Myocyte (in vitro differentiated cells): Measurements from ENCODE around the gene SLC8A2. TPM values are rescaled to one million over a fixed set of nuclear protein-coding genes. Genes with fewer than 3 reads are reported as not detected.

Source experiments
- DNase-seq: peaks from one replicate; pipeline ENCODE4 v3.0.0-alpha.2; 2012; ENCODE audit warnings: low read depth
- polyA plus RNA-seq: library from polyadenylated mRNA; unstranded; fragments of >200 nt; gene quantifications from one replicate; pipeline ENCODE4 v1.2.1, GENCODE V29; 2012; ENCODE audit warnings: missing spikeins
- total RNA-seq: library from RNA; depleted of rRNA; stranded (reverse); fragments of >200 nt; gene quantifications from 2 replicates; pipeline ENCODE4 v1.2.3, GENCODE V29; 2014

SLC8A2 gene, protein sequence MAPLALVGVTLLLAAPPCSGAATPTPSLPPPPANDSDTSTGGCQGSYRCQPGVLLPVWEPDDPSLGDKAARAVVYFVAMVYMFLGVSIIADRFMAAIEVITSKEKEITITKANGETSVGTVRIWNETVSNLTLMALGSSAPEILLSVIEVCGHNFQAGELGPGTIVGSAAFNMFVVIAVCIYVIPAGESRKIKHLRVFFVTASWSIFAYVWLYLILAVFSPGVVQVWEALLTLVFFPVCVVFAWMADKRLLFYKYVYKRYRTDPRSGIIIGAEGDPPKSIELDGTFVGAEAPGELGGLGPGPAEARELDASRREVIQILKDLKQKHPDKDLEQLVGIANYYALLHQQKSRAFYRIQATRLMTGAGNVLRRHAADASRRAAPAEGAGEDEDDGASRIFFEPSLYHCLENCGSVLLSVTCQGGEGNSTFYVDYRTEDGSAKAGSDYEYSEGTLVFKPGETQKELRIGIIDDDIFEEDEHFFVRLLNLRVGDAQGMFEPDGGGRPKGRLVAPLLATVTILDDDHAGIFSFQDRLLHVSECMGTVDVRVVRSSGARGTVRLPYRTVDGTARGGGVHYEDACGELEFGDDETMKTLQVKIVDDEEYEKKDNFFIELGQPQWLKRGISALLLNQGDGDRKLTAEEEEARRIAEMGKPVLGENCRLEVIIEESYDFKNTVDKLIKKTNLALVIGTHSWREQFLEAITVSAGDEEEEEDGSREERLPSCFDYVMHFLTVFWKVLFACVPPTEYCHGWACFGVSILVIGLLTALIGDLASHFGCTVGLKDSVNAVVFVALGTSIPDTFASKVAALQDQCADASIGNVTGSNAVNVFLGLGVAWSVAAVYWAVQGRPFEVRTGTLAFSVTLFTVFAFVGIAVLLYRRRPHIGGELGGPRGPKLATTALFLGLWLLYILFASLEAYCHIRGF
- not detected in 2 replicates for total RNA-seq
- polyA plus RNA-seq, result 0.08 TPM

DNA sequence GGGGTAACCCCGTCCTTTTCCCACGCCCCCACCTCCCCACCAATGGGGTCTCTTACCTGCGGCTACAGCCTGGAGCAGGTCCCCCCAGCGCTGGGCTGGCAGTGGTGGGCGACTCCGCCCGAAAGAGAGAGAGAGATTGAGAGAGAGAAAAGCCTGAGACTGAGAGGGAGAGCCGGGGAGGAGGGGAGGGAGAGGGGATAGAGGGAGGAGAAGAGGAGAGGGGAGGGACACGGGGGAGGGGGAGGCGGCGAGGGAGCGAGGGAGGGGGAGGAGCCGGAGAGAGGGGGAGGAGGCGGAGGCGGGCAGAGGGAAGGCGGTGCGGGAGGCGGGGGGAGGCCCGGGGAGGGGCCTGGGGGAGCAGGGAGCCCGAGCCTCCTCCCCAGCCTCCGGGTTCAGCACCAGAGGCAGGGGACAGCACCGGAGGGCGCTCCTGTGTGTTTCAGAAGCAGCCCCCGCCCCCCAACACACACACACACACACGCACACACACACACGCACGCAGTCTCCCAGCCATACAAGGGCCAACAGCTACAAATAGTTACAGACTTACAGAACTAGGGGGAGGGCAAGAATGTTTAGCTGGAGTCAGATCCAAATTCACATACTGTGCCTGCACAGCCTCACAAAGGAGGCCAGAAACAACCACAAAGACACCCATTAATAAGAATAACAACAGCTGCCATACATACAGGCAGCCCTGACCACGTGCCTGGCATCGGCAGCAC, at the start of gene SLC8A2:
SLC8A2 (minus strand) TSS at position 161 of the 725 bp plus-strand sequence. CDS start 5,490 bp downstream, outside the sequence.
- peak; percentile 62 for DNase-seq

- no peak for DNase-seq
Measured at GRCh38 chr19:47520839-47521238, 49.1 kb upstream of the SLC8A2 start.

DNA sequence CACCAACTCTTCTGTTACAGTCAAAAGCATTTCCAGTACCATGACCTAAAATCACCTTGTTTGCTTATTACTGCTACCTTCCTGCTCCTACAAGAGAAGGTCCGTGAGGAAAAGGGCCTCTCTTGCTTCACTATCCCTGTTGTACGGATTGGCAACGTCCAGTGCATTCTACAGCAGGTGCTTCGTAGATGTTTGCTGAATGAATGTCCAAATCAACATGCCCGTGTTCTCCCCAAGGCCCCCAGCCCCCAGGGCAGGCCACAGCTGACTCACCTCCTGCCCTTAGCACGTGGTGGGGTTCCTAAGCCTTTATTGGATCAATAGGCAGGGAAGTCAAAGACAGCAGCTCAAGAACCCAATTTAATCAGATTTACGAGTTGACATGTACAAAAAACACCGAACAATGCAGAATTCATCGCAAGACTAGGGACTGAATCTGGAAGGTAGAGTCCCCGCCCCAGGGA, 48.7 kb upstream of the SLC8A2 start:
- no peak for DNase-seq

- no peak for DNase-seq
Measured at GRCh38 chr19:47518854-47519253, 47.2 kb upstream of the SLC8A2 start.

DNA sequence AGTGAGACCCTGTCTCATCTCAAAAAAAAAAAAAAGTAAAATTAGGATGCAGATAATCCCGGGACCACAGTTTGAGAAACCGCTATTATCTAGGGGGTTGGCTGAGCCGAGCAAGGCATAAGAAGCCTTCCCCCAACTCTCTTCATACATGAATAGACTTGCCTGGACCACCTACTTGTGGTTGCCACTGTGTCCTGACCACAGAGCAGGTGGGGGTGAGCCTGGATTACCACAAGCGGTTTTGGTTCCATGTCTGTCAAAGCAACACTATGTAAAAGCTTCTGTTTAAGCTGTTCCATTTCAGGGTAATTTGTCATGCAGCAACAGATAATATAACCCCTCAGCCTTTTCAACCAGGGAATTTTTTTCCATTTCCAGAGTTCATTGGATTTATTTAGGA, 46.4 kb upstream of the SLC8A2 start:
- DNase-seq, result peak; percentile 84

DNA sequence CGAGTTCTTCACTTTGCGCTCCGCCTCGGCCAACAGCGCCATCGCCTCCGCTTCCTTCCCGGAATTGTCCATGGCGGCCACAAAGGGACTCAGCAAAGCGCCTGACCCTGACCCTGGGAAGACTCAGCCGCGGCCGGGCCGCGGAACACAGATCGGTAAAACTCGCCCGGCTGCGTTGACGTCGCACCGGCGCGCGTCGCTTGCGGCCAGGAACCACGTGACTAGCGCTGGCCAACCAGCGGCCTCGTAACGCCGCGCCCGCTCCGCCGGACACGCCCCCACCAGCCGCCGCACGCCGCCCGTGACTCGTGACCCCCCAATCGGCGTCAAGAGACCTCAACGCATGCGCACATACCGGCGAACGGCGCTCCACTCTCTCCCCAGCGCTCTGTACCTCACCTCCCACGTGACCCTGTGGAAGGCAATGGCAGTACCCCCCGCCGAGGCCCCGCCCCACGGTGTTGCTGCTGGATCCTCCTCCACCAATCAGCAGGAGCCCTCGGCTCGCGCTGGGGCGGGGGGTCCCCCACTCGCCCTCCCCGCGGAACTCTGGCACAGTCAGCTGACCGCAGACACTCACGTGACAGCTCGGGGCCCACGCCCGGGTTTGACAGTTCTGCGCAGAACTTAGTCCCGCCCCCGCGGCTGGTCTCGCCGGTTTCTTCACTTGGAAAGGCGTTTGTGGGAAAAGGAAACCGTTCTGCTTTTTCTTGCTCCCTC, 43.3 kb upstream of the SLC8A2 start, which contains the start of gene NAPA:
NAPA (minus strand) TSS at position 195 of the 720 bp plus-strand sequence; CDS start at position 72, 123 bp downstream.
- DNase-seq, result peak; percentile 100

DNA sequence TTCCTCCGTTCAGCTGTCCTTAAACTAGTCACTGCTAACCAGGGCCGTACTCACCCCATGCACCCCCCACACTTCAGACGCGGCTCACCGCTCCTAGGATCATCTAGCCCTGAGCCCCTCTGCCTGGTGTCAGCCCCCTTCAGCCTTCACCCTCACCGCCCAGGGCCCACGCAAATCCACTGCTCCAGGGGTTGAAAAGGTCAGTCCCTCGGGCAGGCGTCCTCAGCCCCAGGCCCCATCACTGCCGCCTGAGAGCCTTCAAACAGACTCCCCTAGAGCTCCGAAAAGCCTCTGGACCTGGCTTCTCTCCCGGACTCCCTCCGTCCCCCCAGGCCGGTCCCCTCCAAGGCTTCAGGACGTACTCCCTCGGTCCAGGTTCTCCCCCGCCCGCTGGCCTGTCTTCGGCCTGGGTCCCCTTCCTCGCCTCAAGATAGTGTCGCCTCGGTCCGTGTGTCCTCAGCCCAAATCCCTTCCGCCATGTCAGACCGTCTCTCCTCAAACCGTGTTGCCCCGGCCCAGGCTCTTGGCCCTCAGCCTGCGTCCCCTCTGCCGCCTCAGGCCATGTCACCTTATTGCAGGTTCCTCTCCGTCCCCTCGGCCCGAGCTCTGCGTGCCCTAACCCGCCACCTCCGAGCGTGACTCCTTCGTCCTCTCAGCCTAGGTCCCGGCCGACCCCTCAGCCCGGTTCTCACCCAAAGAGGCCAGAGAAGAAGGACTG, 42.6 kb upstream of the SLC8A2 start:
- DNase-seq, result no peak

DNA sequence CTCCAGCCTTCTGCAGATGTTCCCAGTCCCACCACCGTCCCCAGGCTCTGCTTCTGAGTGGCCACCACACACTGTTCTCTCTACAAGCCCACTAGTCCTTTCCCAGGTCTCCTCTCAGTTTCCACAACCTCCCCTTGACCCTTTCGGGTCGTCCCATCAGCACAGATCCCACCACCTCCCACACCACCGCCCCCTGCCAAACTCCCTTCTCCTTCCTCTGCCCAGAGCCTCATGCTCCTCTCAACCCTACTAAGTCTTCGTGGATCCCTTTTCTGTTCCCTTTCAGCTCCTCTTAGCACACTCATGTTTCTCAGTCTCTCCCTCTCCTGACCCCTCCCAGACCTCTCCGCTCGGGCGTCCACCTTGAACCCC, 41.2 kb upstream of the SLC8A2 start:
- no peak for DNase-seq

DNA sequence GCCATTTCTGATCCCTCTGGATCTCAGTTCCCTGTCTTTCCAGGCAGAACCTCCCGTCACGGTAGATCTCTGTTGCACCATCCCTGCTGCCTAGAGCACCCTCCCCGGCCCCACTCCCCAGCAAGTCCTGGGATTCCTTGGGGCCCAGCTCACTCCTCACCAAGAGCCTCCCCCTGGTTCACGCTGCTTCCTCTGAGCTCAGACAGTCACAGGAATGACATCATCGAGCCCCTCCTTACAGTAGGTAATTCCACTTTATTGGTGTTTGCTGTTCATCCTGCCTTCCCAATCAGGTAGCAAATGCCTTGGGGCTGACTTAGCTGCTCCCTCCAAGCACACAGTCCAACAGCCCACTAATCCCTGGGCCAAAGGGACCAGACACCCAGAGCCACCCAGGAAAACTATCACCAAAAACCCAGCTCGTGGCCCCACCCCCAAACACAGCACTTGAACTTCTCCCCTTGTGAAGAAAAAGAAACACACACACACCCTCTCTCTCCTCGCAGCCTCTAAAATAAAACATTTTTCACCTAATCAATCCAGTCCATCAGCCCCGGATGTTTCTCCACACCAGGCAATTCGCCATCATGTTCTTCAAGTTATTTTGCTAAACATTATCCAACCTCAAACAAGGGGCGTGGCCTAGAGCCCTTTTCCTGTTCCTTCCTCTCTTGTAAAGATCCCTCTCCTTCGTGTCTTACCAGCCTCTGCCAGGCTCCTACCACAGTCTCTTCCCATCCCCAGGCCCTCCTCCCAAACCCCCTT, 40.7 kb upstream of the SLC8A2 start:
- DNase-seq, result no peak

- peak; percentile 87 for DNase-seq
Measured at GRCh38 chr19:47511681-47512080, 40.0 kb upstream of the SLC8A2 start.

DNA sequence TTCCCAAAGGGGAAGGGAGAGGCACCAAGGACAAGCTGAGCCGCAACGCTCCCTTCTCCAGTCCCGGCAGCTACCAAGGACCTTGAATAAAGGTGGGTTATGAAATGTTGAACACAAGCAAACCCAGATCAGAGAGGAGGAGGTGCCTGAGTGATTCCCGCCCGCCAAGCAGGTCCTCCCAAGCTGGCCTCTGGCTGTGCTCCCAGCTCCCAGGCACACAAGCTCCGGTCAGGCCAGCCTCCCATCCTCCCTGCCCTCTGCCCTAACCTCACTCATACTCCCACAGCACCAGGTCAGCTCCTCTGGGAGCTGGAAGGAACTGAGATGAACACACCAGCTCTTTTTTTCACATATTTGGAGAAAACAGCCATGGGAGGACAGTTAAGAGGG, 39.4 kb upstream of the SLC8A2 start:
- no peak for DNase-seq

GRCh38 chr19:47510516-47511127, 38.9 kb upstream of the SLC8A2 start:
- DNase-seq, result no peak

- peak; percentile 84 for DNase-seq
Measured at GRCh38 chr19:47509973-47510372, 38.3 kb upstream of the SLC8A2 start.

GRCh38 chr19:47509170-47509847, 37.6 kb upstream of the SLC8A2 start:
- peak; percentile 63 for DNase-seq

DNA sequence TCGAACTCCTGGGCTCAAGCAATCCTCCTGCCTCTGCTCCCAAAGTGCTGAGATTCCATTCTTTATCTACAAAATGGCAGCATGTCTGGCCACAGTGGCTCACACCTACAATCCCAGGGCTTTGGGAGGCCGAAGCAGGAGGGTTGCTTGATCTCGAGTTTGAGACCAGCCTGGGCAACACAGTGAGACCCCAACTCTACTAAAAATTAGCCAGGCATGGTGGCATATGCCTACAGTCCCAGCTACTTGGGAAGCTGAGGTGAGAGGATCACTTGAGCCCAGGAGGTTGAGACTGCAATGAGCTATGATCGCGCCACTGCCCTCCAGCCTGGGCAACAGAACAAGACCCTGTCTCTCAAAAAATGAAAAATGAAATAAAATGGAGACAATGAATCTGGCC, 37.0 kb upstream of the SLC8A2 start:
- no peak for DNase-seq

GRCh38 chr19:47507924-47508553, 36.3 kb upstream of the SLC8A2 start:
- no peak for DNase-seq

- DNase-seq, result peak; percentile 91
Measured at GRCh38 chr19:47507012-47507411, 35.3 kb upstream of the SLC8A2 start.

- peak; percentile 75 for DNase-seq
Measured at GRCh38 chr19:47506459-47506858, 34.8 kb upstream of the SLC8A2 start.
